Endothelial cell (in vitro differentiated cells): ENCODE measurements around the gene EIF2B4. TPM values are rescaled to one million over a fixed set of nuclear protein-coding genes. Genes with fewer than 3 reads are reported as not detected.

Source experiments
- DNase-seq: peaks from one replicate; pipeline ENCODE4 v3.0.0; 2021; ENCODE audit warnings: low spot score
- H3K27ac Mint-ChIP-seq: one replicate; pipeline ENCODE4 v1.8.0; 2021; ENCODE audit warnings: mixed read lengths, inconsistent platforms; ENCODE audit not compliant: unreplicated experiment
- H3K27me3 Mint-ChIP-seq: one replicate; pipeline ENCODE4 v1.8.0; 2021; ENCODE audit warnings: mild to moderate bottlenecking, moderate library complexity, mixed read lengths, inconsistent platforms; ENCODE audit not compliant: unreplicated experiment
- H3K36me3 Mint-ChIP-seq: one replicate; pipeline ENCODE4 v1.8.0; 2021; ENCODE audit warnings: mild to moderate bottlenecking, low read depth, mixed read lengths, inconsistent platforms; ENCODE audit not compliant: unreplicated experiment
- H3K4me1 Mint-ChIP-seq: one replicate; pipeline ENCODE4 v1.8.0; 2021; ENCODE audit warnings: mild to moderate bottlenecking, mixed read lengths, inconsistent platforms; ENCODE audit not compliant: unreplicated experiment
- H3K4me3 Mint-ChIP-seq: one replicate; pipeline ENCODE4 v1.8.0; 2021; ENCODE audit warnings: mild to moderate bottlenecking, mixed read lengths, inconsistent platforms; ENCODE audit not compliant: unreplicated experiment
- H3K9me3 Mint-ChIP-seq: one replicate; pipeline ENCODE4 v1.8.0; 2021; ENCODE audit warnings: mixed read lengths, inconsistent platforms; ENCODE audit not compliant: unreplicated experiment
- total RNA-seq: library from RNA; stranded (reverse); fragmentation: NEBNext Ultra II Directional; extraction: Animal tissue kit (Norgen Biotek cat#: 25700); gene quantifications from one replicate; pipeline ENCODE4 v1.2.1, GENCODE V29; 2021; ENCODE audit not compliant: unreplicated experiment
- TF ChIP-seq, protein P1 (sequence below): fragments of 200-600 bp; sonication (generic); IDR thresholded peaks from one replicate; pipeline ENCODE4 v1.5.0; 2021; ENCODE audit warnings: antibody characterized with exemption; ENCODE audit not compliant: unreplicated experiment

Gene EIF2B4
- total RNA-seq, 1 donor from 2014 or later: 48.6 TPM

- Mint-ChIP-seq H3K4me3 (no peak overlapping the region), H3K36me3 (peaks cover 32% of the 10 kb centered on the region), H3K27ac (no peak overlapping the region), H3K9me3 (no peaks in the 10 kb centered on the region), H3K4me1 (no peaks in the 10 kb centered on the region), H3K27me3 (peaks cover 5% of the 10 kb centered on the region)
- DNase-seq: no peak
- TF ChIP-seq, protein P1, sequence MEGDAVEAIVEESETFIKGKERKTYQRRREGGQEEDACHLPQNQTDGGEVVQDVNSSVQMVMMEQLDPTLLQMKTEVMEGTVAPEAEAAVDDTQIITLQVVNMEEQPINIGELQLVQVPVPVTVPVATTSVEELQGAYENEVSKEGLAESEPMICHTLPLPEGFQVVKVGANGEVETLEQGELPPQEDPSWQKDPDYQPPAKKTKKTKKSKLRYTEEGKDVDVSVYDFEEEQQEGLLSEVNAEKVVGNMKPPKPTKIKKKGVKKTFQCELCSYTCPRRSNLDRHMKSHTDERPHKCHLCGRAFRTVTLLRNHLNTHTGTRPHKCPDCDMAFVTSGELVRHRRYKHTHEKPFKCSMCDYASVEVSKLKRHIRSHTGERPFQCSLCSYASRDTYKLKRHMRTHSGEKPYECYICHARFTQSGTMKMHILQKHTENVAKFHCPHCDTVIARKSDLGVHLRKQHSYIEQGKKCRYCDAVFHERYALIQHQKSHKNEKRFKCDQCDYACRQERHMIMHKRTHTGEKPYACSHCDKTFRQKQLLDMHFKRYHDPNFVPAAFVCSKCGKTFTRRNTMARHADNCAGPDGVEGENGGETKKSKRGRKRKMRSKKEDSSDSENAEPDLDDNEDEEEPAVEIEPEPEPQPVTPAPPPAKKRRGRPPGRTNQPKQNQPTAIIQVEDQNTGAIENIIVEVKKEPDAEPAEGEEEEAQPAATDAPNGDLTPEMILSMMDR: no peak
These were observed 34.0 kb downstream of the EIF2B4 start for GRCh38 chr2:27336173-27336572.

GRCh38 chr2:27335311-27335710 lies 34.8 kb downstream of the EIF2B4 start:
- peak overlapping the region; percentile 9 for H3K4me3 Mint-ChIP-seq
- TF ChIP-seq, protein P1: no peak
- H3K27me3 Mint-ChIP-seq: peaks cover 5% of the 10 kb centered on the region
- peaks cover 33% of the 10 kb centered on the region for H3K36me3 Mint-ChIP-seq
- H3K4me1 Mint-ChIP-seq: no peaks in the 10 kb centered on the region
- no peak overlapping the region for H3K27ac Mint-ChIP-seq
- H3K9me3 Mint-ChIP-seq: no peaks in the 10 kb centered on the region
- no peak for DNase-seq

- Mint-ChIP-seq H3K27ac (peak overlapping the region; percentile 34), H3K4me1 (peaks cover 17% of the 10 kb centered on the region)
These were observed 45.4 kb downstream of the EIF2B4 start for GRCh38 chr2:27324720-27325119.

DNA sequence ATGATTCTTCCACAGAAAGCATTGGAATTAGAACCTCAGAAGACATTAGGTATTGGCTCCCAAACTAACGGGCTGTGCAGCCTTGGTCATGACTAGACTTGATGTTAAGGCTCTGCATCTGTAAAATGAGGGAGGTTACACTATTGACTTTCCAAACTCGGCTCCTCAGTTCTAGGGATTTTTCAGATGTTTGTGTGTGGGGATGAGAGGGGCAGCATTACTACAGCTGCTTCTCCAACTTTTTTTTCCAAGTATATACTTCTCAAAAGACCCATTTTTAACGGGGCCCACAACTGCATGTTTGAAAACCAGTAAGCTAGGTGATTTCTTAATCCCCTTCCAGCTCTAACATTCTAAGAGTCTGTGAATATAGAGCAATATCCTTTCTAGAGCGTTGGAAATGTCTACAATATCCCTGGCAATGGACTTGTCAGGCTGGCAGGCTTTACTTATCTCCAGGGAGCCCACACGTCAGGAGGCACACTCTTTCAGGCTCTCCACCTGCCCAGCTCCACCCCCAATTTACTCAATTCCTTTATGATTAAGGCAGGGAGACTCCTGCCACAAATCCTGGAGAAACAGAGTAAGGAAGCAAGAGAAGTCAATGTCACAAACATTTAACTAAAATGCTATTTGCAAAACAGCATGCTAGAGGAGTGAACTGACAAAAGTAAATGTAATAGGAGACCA lies 46.4 kb downstream of the EIF2B4 start:
- H3K4me1 Mint-ChIP-seq: peaks cover 17% of the 10 kb centered on the region
- DNase-seq: no peak
- peak overlapping the region; percentile 100 for H3K27ac Mint-ChIP-seq
- TF ChIP-seq, protein P1: no peak
- H3K36me3 Mint-ChIP-seq: peaks cover 29% of the 10 kb centered on the region
- H3K9me3 Mint-ChIP-seq: no peaks in the 10 kb centered on the region
- H3K27me3 Mint-ChIP-seq: peaks cover 4% of the 10 kb centered on the region
- H3K4me3 Mint-ChIP-seq: peak overlapping the region; percentile 98

More at GRCh38 chr2:27324720-27325119, 45.4 kb downstream of the EIF2B4 start:
- H3K27me3 Mint-ChIP-seq: peaks cover 7% of the 10 kb centered on the region
- H3K9me3 Mint-ChIP-seq: no peaks in the 10 kb centered on the region
- TF ChIP-seq, protein P1: no peak
- peaks cover 33% of the 10 kb centered on the region for H3K36me3 Mint-ChIP-seq
- no peak for DNase-seq
- peak overlapping the region; percentile 14 for H3K4me3 Mint-ChIP-seq
